Activated naive CD8-positive, alpha-beta T cell treated with anti-CD3 and anti-CD28 coated beads, Interleukin-2, amount 50 U/mL, for 16 hours (primary cell): ENCODE results near the gene FEZ2.

Source experiments
- DNase-seq: peaks from one replicate; pipeline ENCODE4 v3.0.0-alpha.2; 2020; ENCODE audit warnings: low read depth, low spot score

FEZ2 gene

DNA sequence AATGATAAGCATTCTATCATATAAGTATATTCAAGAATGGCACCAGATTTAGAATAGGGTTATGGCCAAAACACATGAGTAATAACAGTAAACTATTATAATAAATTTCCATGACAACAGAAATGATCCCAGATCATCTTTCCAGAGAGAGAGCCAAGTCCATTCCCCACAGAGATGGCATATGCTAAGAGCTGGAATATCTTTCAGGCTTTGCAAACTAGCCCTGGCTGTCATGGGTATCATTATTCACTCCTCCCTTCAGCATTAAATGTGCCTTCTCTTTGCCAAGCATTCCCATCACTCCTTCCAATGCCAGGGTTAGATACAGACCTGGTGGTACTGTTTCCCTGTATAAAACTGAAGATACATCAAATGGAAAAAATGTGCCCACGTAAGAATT lies 10.9 kb downstream of the FEZ2 start:
- DNase-seq, result no peak

GRCh38 chr2:36586672-36587071 lies 11.3 kb downstream of the FEZ2 start:
- DNase-seq, result no peak

DNA sequence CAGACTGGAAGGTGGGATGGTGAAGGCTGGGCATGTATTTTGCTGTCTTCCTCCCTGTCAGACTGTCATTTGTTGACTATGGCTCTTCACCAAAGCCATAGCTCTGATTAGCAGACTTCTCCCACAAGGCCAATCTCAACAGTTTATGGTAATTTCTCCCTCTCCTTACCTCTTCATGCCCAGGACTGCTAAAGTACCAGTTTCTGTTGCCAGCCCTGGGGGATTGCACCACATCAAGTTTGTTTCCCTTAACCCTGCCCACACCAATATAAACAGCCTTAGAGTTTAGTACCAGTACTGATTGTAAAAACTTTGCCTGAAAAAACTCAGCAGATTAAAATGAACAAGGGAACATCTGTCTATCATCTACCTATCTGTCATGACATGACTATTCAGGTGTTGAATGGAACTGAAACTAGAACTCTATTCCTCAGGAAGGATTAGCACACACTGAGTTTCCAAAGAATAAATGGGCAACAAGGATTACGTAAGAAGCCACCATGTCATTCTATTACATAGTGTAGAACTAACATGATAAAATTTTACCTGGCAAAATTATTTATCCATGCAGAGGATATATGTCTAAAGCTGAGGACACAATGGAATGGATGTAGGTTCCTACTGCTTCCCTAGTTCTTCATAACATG lies 13.7 kb downstream of the FEZ2 start:
- no peak for DNase-seq

DNA sequence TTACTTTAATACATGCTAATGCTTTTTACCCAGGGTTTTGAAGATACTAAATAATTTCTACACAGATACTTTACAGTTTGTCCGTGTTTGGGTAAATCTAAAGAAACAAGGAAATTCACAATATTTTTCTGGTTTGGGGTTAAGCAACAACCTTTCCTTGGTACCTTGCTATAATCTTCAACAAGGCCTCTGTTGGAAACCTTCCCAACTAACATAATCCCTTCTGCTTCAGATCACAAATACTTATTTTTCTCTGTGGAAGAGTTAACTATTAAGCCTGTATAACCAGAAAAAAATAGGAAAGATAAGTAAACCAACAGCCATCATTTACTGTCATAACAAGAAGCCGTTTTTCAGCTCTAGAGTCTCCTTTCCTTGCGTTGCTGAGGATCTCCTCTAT lies 15.0 kb downstream of the FEZ2 start:
- DNase-seq, result no peak

GRCh38 chr2:36582538-36582937 lies 15.4 kb downstream of the FEZ2 start:
- DNase-seq, result no peak

DNA sequence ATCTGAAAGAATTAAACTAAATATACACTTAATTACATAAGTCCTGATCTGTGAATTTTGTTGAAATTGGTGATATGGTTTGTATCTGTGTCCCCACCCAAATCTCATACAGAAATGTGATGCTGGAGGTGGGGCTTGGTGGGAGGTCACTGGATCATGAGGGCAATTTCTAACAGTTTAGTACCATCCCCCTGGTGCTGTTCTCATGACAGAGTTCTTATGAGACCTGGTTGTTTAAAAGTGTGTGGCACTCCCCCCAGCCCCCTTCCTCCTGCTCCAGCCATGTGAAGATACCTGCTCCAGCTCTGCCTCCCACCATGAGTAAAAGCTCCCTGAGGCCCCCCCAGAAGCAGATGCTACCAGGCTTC lies 18.7 kb downstream of the FEZ2 start:
- no peak for DNase-seq

DNA sequence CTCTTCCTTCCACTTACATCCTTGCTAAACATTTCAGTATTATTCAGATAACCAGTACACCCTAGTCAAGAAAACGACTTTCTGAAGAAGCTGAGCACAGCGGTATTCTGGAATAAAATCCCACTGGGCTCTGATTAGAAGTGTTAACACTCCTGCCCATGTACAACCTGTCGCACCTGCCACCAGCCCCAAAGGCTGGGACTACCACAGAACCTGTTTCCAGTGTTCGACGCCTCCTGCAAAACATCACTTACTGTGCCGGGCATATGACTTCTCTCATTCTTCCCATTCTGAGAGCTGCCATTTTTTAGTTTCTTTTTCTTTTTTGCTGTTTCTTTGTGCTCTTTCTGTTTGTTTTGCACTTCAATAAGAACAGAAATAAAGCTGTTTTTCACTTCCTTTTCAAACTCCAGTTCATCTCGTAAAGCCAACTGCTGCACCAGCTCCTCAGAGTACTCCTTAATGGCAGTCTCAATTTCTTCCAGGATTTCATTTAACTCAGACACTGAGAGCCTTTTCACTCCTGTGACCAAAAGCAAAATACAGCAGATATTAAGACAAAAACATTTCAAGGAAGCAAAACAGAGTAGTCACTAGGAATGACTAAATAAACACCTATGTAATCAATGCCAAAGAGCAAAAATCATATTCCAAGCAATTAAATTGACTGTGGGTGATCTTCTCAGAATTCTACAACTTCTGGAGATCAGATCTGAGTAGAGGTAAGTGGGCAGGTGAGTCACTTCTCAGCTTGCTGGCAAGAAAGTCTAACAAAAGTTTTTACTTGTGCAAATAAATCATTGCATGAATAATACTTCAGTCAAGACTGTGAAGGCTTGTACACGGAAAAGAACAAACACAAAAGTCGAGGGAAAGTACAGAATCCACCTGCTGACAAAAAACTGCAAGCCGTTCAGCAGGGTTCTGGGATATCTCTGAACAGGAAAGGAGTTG lies 19.3 kb downstream of the FEZ2 start:
- no peak for DNase-seq

DNA sequence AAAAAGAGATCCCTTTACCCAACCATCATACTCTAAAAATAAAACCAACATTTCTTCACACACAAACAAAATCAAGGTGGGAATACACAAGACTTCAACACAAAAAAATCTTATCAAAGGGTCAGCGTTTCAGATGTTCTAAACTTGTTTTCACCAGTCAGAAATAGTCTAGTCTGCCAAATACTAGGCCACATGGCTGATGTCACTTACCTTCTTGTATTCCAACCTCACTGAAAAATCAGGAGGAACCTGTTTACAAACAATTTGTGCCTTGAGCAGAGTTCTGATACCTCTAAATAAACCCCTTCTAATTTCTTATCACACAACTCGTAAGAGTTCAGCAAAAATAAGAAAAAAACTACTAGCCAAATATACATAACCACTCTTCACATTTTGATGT lies 20.1 kb downstream of the FEZ2 start:
- DNase-seq, result no peak

DNA sequence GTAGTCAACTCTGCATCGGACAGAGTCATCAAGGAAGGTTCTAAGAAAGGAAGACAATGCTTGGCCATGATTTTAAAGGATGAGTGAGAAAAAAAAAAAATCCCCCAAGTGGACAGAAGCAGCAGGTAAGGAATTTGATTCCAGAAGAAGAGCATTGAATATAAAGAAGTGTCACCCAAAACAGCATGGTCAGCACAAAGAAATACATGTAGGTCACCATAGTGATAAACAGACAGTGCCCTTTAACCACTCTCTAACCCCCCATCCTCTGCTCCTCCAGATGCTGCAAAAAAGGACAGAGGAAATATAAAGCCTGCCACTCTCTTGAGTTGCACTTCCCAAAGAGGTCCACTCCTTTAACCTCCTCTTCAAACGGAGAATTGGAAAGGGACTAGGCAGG lies 23.4 kb downstream of the FEZ2 start:
- DNase-seq, result no peak

GRCh38 chr2:36573165-36573564 lies 24.8 kb downstream of the FEZ2 start:
- DNase-seq, result no peak

- no peak for DNase-seq
These were observed 25.3 kb downstream of the FEZ2 start for GRCh38 chr2:36572719-36573059.

- DNase-seq, result no peak
These were observed 25.8 kb downstream of the FEZ2 start for GRCh38 chr2:36572054-36572718.

GRCh38 chr2:36570416-36570815 lies 27.6 kb downstream of the FEZ2 start:
- DNase-seq, result no peak

DNA sequence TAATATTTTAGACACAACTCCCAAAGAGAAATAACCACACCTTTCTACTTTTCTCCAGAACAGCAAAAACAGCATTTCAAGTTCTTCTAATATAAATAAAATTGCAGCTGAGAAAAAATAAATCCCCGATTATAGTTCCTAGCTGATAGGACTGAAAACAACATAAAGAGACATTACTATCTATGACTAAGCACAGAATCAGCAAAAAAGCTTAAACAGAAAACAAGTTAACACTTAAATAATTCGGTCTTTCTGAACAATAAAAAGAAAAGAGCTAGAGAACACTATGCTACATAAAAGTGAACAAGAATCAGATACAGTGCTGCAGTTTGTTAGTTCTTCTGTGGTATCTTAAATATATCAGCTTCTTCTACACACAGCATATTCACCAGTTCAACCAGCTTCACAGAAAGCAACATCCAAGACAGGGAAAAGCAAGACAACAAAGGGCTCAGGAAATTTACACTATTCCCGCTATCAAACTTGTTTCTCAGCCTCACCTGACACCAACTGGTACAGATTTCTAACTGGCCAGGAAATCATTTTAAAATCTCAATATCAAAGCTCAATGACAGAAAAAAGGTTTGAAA lies 28.6 kb downstream of the FEZ2 start:
- DNase-seq, result no peak

GRCh38 chr2:36568516-36569246 lies 29.3 kb downstream of the FEZ2 start:
- no peak for DNase-seq

GRCh38 chr2:36567711-36568408 lies 30.1 kb downstream of the FEZ2 start:
- DNase-seq, result no peak

GRCh38 chr2:36566887-36567286 lies 31.1 kb downstream of the FEZ2 start:
- DNase-seq, result no peak

- no peak for DNase-seq
These were observed 32.3 kb downstream of the FEZ2 start for GRCh38 chr2:36565712-36566111.

GRCh38 chr2:36564377-36564930 lies 33.5 kb downstream of the FEZ2 start:
- DNase-seq, result no peak

GRCh38 chr2:36562973-36563532 lies 34.9 kb downstream of the FEZ2 start:
- no peak for DNase-seq
